K562 (cell line): ENCODE measurements around the gene TMEM33. TPM values are rescaled to one million over a fixed set of nuclear protein-coding genes. Genes with fewer than 3 reads are reported as not detected.

ENCODE experiments used
- ETS2 ChIP-seq: IDR thresholded peaks from 2 replicates; pipeline ENCODE4 v1.6.1; 2016; ENCODE audit warnings: borderline replicate concordance, missing genetic modification characterization, mild to moderate bottlenecking, moderate library complexity, missing compliant biosample characterization; ENCODE audit not compliant: poor library complexity, severe bottlenecking
- GTF2A2 ChIP-seq: IDR thresholded peaks from 2 replicates; pipeline ENCODE4 v1.6.1; 2016; ENCODE audit warnings: mild to moderate bottlenecking, missing genetic modification characterization, missing compliant biosample characterization
- HCFC1 ChIP-seq: IDR thresholded peaks from 2 replicates; pipeline ENCODE4 v1.6.1; 2012; ENCODE audit warnings: low read depth, low read length, improper control_type of control experiment
- POLR2H ChIP-seq: IDR thresholded peaks from 2 replicates; pipeline ENCODE4 v1.6.1; 2016; ENCODE audit warnings: missing genetic modification characterization, low read depth, mild to moderate bottlenecking, control low read depth, missing compliant biosample characterization, moderate library complexity
- SMAD1 ChIP-seq: fragments of 150-350 bp; IDR thresholded peaks from 2 replicates; pipeline ENCODE4 v1.6.1; 2014; ENCODE audit warnings: low read length, low read depth; ENCODE audit not compliant: partially characterized antibody
- SP1 ChIP-seq: sonication (generic); formaldehyde crosslinking; IDR thresholded peaks from 2 replicates; pipeline ENCODE4 v1.8.1; 2022; ENCODE audit warnings: mild to moderate bottlenecking, missing genetic modification reagents
- STAT5B ChIP-seq: fragments of 250-450 bp; sonication (Bioruptor Pico); IDR thresholded peaks from 2 replicates; pipeline ENCODE4 v1.8.0; 2021; ENCODE audit warnings: mild to moderate bottlenecking, inconsistent platforms
- ZC3H4 ChIP-seq: sonication (generic); formaldehyde crosslinking; IDR thresholded peaks from 2 replicates; pipeline ENCODE4 v1.9.0; 2021; ENCODE audit warnings: missing genetic modification reagents, borderline replicate concordance
- ZNF282 ChIP-seq: sonication (generic); formaldehyde crosslinking; IDR thresholded peaks from 2 replicates; pipeline ENCODE4 v1.8.1; 2023; ENCODE audit warnings: missing genetic modification reagents
- ZNF76 ChIP-seq: fragments of 250-450 bp; sonication (Bioruptor Pico); IDR thresholded peaks from 2 replicates; pipeline ENCODE4 v1.4.0; 2020; ENCODE audit warnings: mild to moderate bottlenecking, moderate library complexity, borderline replicate concordance
- ZSCAN32 ChIP-seq: fragments of 450-650 bp; formaldehyde crosslinking; IDR thresholded peaks from 2 replicates; pipeline ENCODE4 v1.4.0; 2020; ENCODE audit warnings: mild to moderate bottlenecking, moderate library complexity
- polyA plus RNA-seq, 8 experiments: library from polyadenylated mRNA; depleted of rRNA in 4 of 8; stranded (reverse) in 5 of 8; unstranded in 3 of 8; fragments of >200 nt; fragmentation: Nextera tagmentation in 2 of 8; fragmentation: Illumina TruSeq in 1 of 8; extraction: Ambion mirVana in 2 of 8; extraction: Trizol in 1 of 8; gene quantifications; 2 replicates each; pipeline versions ENCODE4 v1.2.1 to v1.2.3, GENCODE V29; 2011 to 2014; ENCODE audit warnings: inconsistent platforms in 1 of 8, missing spikeins in 1 of 8
- total RNA-seq, 7 experiments: library from RNA; depleted of rRNA in 6 of 7; stranded (reverse); fragments of >200 nt in 6 of 7; fragmentation: Illumina TruSeq in 2 of 7; extraction: Trizol in 2 of 7; gene quantifications; 2 replicates each; pipeline versions ENCODE4 v1.2.1 to v1.2.3, GENCODE V29; 2011 to 2021; ENCODE audit warnings: low replicate concordance in 1 of 7
- TF ChIP-seq, protein P1 (sequence below): IDR thresholded peaks from 2 replicates; pipeline ENCODE4 v1.6.1; 2011; ENCODE audit warnings: borderline replicate concordance, low read depth, mild to moderate bottlenecking, moderate library complexity, low read length; ENCODE audit not compliant: insufficient read depth, poor library complexity, severe bottlenecking
- TF ChIP-seq, protein P2 (sequence below), 3 experiments: IDR thresholded peaks in 2 of 3; conservative IDR thresholded peaks in 1 of 3; 2 replicates each; pipeline ENCODE4 v1.5.1; 2011 to 2012; ENCODE audit warnings: low read length in 3 of 3, mild to moderate bottlenecking in 3 of 3, control low read depth in 2 of 3, improper control_type of control experiment in 1 of 3, inconsistent platforms in 1 of 3, low read depth in 1 of 3, mixed read lengths in 1 of 3, moderate library complexity in 1 of 3; ENCODE audit not compliant: insufficient read depth in 2 of 3
- TF ChIP-seq, protein P3 (sequence below): fragments of 150-350 bp; conservative IDR thresholded peaks from 2 replicates; pipeline ENCODE4 v1.6.1; 2014; ENCODE audit warnings: low read length
- TF ChIP-seq, protein P4 (sequence below), 2 experiments: fragments of 250-450 bp in 1 of 2; fragments of 450-650 bp in 1 of 2; sonication (Bioruptor Pico) in 1 of 2; IDR thresholded peaks; 2 replicates each; pipeline versions ENCODE4 v1.6.1 to v1.8.0; 2016 to 2021; ENCODE audit warnings: mild to moderate bottlenecking in 2 of 2, moderate library complexity in 2 of 2, missing compliant biosample characterization in 1 of 2, missing genetic modification characterization in 1 of 2

Gene TMEM33
- total and polyA plus RNA-seq, 9 of the 15 experiments (the other 6 are each of a cell fraction or from before 2014, with no cell fraction given), result 16.8 to 85.9 (median 67.9) TPM

DNA sequence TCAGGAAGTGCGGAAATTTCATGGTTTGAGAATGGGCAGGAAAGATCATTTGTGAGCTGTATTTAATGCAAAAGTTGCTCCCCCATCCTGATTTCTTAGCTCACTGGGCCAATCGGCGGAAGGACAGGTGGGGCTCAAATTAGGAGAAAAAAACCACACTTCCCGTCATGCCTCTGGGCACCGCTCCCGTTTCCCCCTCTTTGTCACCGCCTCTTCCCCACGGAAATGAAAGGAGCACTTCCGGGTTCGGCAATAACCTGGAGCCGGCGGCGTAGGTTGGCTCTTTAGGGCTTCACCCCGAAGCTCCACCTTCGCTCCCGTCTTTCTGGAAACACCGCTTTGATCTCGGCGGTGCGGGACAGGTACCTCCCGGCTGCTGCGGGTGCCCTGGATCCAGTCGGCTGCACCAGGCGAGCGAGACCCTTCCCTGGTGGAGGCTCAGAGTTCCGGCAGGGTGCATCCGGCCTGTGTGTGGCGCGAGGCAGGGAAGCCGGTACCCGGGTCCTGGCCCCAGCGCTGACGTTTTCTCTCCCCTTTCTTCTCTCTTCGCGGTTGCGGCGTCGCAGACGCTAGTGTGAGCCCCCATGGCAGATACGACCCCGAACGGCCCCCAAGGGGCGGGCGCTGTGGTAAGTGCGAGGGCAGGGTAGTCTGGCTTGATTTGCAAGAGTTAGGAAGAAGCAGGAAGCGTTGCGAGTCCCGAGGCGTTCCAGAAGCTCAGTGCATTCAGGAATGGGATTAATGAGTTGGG, at the start of gene TMEM33 (continued):
- no peak for TF ChIP-seq GTF2A2 (tag)
- peak; percentile 42; the same call in 1 of the 2 replicates for TF ChIP-seq POLR2H (tag)
- TF ChIP-seq, protein P1, sequence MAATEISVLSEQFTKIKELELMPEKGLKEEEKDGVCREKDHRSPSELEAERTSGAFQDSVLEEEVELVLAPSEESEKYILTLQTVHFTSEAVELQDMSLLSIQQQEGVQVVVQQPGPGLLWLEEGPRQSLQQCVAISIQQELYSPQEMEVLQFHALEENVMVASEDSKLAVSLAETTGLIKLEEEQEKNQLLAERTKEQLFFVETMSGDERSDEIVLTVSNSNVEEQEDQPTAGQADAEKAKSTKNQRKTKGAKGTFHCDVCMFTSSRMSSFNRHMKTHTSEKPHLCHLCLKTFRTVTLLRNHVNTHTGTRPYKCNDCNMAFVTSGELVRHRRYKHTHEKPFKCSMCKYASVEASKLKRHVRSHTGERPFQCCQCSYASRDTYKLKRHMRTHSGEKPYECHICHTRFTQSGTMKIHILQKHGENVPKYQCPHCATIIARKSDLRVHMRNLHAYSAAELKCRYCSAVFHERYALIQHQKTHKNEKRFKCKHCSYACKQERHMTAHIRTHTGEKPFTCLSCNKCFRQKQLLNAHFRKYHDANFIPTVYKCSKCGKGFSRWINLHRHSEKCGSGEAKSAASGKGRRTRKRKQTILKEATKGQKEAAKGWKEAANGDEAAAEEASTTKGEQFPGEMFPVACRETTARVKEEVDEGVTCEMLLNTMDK, result no peak
- TF ChIP-seq ZNF282, result no peak
- TF ChIP-seq SMAD1, result no peak
- TF ChIP-seq SP1, result peak; percentile 56; the same call in 1 of the 2 replicates
- TF ChIP-seq, protein P2, sequence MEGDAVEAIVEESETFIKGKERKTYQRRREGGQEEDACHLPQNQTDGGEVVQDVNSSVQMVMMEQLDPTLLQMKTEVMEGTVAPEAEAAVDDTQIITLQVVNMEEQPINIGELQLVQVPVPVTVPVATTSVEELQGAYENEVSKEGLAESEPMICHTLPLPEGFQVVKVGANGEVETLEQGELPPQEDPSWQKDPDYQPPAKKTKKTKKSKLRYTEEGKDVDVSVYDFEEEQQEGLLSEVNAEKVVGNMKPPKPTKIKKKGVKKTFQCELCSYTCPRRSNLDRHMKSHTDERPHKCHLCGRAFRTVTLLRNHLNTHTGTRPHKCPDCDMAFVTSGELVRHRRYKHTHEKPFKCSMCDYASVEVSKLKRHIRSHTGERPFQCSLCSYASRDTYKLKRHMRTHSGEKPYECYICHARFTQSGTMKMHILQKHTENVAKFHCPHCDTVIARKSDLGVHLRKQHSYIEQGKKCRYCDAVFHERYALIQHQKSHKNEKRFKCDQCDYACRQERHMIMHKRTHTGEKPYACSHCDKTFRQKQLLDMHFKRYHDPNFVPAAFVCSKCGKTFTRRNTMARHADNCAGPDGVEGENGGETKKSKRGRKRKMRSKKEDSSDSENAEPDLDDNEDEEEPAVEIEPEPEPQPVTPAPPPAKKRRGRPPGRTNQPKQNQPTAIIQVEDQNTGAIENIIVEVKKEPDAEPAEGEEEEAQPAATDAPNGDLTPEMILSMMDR (IDR thresholded peaks at IDR 0.05 in 2 of 3, conservative IDR thresholded peaks at IDR 0.05 in 1 of 3; ENCODE audit: insufficient read depth in 2 of 3, low read depth in 1 of 3, low read length in 3 of 3), result peak in 1 of 3 experiments; percentile 15; a peak in 1 of 6 replicates
- no peak for TF ChIP-seq ZNF76 (CRISPR knock-in tag)
- peak; percentile 94 for TF ChIP-seq HCFC1
- TF ChIP-seq, protein P3, sequence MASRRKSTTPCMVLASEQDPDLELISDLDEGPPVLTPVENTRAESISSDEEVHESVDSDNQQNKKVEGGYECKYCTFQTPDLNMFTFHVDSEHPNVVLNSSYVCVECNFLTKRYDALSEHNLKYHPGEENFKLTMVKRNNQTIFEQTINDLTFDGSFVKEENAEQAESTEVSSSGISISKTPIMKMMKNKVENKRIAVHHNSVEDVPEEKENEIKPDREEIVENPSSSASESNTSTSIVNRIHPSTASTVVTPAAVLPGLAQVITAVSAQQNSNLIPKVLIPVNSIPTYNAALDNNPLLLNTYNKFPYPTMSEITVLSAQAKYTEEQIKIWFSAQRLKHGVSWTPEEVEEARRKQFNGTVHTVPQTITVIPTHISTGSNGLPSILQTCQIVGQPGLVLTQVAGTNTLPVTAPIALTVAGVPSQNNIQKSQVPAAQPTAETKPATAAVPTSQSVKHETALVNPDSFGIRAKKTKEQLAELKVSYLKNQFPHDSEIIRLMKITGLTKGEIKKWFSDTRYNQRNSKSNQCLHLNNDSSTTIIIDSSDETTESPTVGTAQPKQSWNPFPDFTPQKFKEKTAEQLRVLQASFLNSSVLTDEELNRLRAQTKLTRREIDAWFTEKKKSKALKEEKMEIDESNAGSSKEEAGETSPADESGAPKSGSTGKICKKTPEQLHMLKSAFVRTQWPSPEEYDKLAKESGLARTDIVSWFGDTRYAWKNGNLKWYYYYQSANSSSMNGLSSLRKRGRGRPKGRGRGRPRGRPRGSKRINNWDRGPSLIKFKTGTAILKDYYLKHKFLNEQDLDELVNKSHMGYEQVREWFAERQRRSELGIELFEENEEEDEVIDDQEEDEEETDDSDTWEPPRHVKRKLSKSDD, result no peak
- no peak for TF ChIP-seq ZSCAN32 (CRISPR knock-in tag)
- TF ChIP-seq ETS2 (tag), result no peak
- TF ChIP-seq ZC3H4 (CRISPR knock-in tag), result no peak
- no peak for TF ChIP-seq STAT5B
- TF ChIP-seq, protein P4, sequence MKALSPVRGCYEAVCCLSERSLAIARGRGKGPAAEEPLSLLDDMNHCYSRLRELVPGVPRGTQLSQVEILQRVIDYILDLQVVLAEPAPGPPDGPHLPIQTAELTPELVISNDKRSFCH (CRISPR knock-in tag; IDR thresholded peaks at IDR 0.05), result no peak
- TF ChIP-seq, protein P4 (tag; IDR thresholded peaks at IDR 0.05), result no peak
